GM20431 (cell line): ENCODE data around the gene VPS37C.
"Not testable (repeated sequence)": the region's sequence is repeated elsewhere in the genome, so short reads cannot be mapped to it uniquely, and the experiment has no call there.

Experiments used
- in situ Hi-C: fragments of 300-500 bp; cut with MseI, MboI; formaldehyde crosslinking; loops from one replicate; pipeline ENCODE4 v1.15.0; 2020; ENCODE audit warnings: low sequenced_read_pairs; ENCODE audit not compliant: unreplicated experiment

Gene VPS37C

DNA sequence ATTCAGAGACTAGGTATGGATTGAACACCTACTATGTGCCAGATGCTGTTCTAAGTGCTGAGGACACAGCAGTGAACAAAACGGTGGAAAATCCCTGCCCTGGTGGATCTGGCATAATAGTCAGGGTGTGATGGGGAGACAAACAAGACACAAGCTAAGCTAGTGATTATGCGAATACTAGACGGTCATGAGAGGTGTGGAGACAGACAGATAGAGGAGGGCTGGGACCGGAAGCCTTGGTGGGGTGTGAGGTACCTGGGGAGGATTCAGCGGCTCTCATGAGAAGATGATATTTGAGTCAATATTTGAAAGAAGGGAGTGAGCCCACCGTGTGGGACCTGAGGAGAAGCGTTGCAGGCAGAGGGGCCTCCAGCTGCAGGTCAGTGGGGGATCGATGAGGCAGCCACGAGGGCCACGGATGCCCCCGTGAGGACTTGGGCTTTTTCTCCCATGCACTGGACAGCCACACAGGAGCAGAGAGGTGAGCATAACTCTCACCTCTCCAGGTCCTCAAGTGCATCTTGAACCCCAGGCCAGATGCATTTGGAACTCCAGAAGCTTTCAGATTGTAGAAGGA, 54.2 kb downstream of the VPS37C start:
- in situ Hi-C loops, result no loop called here

GRCh38 chr11:61106296-61106695, 54.9 kb downstream of the VPS37C start:
- in situ Hi-C loops, result no loop called here

DNA sequence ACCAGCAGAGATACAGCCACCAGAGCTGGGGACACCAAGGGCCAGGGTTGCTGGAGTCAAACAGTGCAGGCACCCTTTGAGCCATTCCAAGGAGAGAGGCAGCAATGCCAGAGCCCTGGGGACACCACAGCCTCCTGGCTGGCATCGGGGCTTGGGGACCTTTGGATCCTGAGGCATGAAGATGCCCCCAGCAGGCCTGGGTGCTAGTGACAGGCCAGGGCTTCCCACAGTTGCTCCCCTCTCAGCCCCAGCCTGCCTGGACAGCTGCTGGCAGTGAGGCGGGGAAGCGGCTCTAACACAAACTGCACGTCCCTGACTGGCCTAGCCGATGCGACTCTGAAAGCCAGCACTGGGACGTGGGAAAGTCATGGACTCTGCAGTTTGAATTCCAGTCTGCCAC, 56.3 kb downstream of the VPS37C start:
- in situ Hi-C loops, result no loop called here

- in situ Hi-C loops, result no loop called here
These were observed 57.3 kb downstream of the VPS37C start for GRCh38 chr11:61103851-61104423.

DNA sequence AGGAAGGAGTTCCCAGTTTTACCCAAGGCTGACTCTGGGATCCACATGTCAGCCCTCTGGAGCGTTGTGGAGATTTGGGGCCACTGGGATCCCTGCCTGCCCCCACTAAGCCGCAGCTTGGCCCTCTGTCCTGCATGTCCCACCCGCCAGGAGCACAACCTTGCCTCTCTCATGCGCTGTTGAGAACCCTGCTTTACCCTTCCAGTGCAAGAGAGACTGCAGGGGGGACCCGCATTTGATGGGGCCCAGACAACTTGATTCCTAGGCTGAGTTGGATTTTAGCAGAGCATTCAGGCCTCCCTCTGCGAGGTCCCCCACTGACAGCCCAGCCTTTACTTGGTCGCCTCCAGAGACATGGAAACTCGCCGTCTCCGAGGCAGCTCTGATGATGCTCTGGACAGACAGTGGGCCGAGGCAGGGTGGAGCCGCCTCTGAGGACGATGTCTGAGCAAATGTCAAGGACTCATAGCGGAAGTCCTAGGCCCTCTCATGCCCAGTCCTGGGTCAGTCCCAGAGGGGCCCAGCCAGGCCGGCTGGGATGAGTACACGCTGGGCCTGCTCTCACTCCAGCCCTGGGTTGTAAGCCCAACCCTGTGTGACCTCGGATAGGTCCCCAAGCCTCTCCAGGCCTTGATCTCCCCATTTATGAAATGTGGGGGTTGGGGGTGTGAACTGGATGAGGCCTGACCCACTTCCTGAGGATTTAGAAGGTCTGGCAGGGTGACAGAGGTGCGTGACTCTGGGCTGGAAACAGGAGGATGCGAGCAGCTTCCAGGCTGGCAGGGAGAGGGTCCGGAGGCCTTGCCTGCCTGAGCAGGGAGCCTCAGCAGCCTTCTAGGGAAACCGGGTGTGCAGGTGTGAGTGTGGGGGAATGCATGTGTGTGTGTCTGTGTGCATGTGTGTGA, 58.3 kb downstream of the VPS37C start:
- in situ Hi-C loops, result no loop called here

DNA sequence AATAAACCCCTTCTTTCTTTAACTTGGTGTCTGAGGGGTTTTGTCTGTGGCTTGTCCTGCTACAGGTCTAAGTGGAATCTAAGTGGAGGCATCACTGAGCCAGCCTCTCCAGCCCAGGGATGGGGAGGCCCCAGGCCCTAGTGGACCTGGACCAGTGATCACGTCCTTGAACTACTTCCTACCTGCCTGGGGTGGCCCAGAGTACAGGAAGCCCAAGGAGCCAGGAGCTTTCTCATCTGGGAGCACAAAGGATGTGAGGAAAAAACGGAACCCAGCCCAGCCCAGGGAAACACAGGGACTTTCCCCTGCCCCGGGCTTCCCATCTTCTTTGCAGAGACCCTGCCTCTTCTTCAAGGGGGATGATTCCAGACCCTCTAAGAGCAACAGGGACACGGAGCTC, 62.4 kb downstream of the VPS37C start:
- in situ Hi-C loops, result no loop called here

DNA sequence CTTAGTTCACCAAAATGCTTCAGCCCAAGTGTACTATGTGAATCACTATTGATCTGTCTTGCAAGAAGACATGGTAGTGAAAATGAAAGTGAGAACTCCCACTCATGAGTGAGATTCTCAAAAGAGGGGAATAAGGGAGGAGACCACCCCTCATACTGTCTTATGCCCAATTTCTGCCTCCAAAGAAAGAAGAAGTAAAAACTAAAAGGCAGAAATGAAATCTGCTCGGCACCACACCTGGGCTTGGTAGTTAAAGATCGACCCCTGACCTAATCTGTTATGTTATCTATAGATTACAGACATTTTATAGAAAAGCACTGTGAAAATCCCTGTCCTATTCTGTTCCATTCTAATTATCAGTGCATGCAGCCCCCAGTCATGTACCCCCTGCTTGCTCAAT, 63.0 kb downstream of the VPS37C start:
- in situ Hi-C loops, result not testable (repeated sequence)

- in situ Hi-C loops, result no loop called here
These were observed 66.2 kb downstream of the VPS37C start for GRCh38 chr11:61095021-61095420.

DNA sequence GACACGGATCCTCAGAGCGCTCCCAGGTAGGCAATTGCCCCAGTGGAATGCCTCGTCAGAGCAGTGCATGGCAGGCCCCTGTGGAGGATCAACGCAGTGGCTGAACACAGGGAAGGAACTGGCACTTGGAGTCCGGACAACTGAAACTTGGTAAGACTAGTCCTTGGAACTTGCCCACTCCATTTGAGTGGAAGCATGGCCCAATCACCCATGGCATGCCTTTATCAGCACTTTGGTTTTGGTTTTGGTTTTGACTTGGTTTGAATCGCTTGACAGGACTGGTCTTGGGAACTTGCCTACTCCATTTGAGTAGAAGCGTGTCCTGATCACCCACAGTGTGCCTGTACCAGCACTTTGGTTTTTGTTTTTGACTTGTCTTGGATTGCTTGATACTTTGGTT, 67.1 kb downstream of the VPS37C start:
- in situ Hi-C loops, result not testable (repeated sequence)

DNA sequence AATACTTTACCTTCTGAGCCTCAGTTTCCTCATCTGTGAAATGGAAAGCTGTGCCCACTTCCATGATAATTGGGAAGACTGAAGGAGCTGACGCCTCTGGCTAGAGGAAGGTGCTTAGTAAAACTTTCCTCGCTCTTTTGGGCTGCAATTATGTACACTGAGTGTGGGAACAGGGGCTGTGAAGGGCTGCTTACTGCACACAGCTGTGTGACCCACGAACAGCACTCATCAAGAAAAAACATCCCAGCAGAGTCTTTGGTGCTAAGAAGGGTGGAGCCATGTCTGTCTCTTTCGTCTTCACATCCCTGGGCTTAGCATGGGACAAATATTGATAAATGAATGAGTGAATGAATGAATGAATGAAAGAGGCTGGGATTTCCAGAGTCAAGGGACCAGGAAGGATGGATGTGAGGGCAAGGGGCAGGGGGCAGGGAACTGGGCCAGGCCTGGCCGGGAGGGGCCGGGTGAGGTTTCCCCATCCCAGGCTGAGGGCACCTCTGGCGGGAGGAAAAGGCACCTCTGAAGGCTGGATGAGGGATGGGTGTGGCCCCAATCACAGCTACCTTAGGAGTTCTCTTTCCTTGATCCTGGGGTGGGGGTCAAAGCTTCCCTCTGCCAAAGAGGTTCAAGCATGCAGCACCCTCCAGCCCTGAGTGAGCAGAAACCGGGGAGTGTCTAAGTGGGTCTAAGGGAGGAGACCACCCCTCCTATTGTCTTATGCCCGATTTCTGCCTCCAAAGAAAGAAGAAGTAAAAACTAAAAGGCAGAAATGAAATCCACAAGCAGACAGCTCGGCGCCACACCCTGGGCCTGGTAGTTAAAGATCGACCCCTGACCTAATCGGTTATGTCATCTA, 68.1 kb downstream of the VPS37C start:
- in situ Hi-C loops, result no loop called here

- in situ Hi-C loops, result no loop called here
These were observed 68.9 kb downstream of the VPS37C start for GRCh38 chr11:61092280-61092766.

DNA sequence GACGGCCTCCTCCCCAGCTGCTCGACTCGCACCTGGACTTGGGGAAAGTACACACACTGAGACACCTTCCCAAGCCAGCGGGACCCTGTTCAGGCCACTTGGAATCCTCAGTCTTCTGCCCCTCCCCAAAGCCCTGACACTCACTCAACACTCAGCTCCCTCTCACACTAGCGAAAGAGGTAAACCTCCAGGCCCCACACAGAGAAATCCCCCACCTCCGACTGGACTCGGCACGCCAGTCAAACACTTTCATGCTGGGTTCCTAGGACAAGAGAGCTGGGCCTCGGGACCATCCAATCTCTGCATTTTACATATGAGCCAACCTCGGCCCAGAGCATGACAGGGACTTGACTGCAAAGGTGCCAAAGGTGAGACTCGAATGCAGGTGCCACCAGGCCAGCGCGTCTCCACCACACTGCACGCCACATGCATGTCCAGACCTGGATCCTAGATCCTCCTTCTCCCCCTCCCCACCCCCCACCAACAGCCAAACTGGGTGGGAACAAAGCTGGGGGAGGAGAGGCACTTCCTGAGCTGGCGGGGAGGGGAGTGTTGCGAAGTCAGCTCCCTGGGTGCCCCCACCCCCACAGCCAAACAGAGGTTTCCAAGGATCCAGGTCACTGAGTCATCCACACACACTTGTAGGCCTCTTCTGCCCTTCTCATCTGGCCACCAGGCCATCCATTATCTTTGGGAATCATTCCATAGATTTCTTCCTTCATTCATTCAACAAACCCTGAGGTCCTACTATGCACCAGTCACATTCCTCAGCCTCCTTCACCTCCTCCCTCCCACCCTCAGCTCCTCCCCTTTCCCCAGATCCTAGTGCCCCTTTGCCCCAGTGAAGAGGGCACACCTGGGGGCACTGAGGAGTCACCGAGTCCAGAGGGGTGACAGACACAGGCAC, 69.6 kb downstream of the VPS37C start:
- in situ Hi-C loops, result no loop called here

DNA sequence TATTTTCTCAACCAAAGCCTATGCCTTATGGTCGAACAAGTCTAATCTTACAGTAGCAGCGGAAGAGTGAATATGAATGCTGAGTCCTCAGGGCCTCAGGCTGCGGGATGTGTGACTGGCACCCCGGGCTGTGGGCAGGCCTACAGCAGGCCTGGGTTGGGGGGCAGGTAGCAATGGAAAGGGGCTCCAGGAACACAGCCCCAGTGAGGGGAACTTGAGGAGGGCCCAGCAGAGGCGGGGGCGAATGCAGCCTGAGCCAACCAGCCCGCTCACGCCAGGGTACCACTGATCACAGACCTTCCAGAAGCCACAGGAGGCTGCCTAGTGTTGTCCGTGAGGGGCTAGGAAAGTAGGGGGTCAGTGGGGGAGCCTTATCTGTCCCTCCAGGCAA, 70.2 kb downstream of the VPS37C start:
- in situ Hi-C loops, result no loop called here

GRCh38 chr11:61090521-61090920, 70.7 kb downstream of the VPS37C start:
- in situ Hi-C loops, result no loop called here

- in situ Hi-C loops, result no loop called here
These were observed 71.3 kb downstream of the VPS37C start for GRCh38 chr11:61089806-61090491.

GRCh38 chr11:61087426-61088119, 73.7 kb downstream of the VPS37C start:
- in situ Hi-C loops, result no loop called here

DNA sequence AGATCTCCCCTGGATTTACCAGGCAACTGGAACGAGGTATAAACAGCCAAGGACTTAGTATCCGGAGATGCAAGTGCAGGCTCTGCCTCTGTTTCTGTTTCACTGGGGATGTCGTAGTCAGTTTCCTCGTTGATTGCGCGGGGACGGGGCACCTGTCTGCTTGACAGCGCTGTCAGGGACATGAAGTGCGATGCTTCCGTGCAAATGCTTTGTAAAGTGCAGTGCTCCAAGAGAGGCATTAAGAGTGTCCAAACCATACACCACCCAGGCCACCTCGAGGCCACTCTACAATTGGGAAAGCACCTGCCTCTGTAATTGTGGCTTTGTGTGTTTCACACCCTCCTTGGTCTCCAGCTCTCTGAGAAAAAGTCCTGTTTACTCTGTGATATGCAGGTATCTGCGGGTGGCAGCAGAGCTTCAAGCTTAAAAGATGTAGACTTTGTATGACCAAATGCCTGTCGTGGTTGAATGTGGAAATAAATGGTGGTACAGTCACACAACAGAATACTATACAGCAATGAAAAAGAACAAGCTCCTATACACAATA, 77.6 kb downstream of the VPS37C start:
- in situ Hi-C loops, result no loop called here
